ENCODE results near the gene TNKS1BP1.
"Not testable (repeated sequence)": the region's sequence is repeated elsewhere in the genome, so short reads cannot be mapped to it uniquely, and the experiment has no call there.

The TNKS1BP1 gene

DNA sequence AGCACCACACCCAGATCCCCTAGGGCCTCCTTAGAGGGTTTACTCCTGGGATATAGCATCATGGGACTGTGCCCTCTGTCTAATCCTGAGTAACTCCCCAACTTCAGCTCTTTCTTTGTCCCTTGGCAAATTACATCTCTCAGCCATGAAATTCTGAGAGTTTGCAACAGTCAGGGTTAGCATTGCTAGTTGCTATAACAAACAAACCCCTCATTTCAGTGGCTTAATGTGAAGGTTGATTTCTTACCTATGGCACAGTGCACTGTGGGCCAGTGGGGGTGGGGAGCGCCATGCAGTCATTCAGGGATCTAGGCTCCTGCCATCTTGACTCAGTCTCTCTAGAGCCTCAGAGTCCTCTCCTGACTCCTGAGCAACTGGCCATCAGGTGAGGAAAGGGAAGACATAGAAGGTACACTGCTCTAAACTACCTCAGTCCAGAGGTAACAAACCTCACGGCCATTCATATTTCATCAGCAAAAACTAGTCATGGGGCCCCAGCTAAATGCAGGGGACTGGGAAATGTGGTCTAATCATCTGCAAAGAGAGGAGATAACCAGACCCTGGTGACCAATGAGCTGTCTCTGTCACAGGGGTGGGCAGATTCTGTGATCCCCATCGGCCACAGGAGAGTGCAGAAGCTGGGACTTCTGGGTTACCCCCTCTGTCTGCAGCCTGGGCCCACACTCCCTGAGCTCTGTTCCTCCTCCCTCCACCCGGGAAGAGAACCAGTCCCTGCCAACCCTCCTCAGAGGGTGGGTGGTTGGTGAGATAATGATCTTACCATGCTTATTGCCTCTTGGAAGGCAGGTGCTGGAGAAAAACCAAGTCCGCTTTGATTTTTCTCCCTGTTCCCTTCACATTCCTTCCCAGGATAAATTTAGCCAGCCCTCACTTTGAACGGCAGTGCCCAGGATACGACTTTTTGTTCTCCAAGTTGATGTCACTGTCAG, 38.7 kb upstream of the TNKS1BP1 start:
- DNase-seq (ENCODE audit: extremely low spot score): no peak
- CTCF ChIA-PET: interaction anchor here (0.8 kb wide), 1 partner anchor 18 kb away, joined by 4 read pairs; no protein-coding TSS in a partner anchor
- POLR2A ChIA-PET: no interaction called here
- no peak for TF ChIP-seq TARDBP (IDR thresholded peaks at IDR 0.05)

DNA sequence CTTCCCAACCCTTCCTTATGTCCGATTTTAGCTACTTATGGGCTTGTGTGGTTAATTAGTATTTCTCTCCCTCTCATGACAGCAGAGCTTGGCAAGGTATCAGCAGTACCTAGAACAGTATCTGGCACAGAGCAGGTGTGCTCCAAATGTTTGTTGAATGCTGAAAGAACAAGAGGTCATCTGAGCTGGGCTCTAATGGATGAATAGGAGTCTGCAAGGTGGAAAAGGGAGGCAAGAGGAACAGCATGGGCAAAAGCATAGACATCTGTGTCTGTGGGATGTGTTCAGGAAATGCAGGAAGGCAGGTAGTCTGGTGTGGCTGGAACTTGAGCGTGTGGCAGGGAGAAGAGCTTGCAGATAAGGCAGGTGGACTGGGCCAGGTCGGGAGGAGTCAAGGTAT, 37.2 kb upstream of the TNKS1BP1 start:
- CTCF ChIA-PET: interaction anchor here (0.8 to 2.6 kb wide), 4 partner anchors 12 to 16 kb away, joined by 3 to 14 read pairs (median 4); no protein-coding TSS in a partner anchor
- no peak for TF ChIP-seq ZNF384 (IDR thresholded peaks at IDR 0.05)
- POLR2A ChIA-PET: no interaction called here
- DNase-seq (ENCODE audit: extremely low spot score): no peak

DNA sequence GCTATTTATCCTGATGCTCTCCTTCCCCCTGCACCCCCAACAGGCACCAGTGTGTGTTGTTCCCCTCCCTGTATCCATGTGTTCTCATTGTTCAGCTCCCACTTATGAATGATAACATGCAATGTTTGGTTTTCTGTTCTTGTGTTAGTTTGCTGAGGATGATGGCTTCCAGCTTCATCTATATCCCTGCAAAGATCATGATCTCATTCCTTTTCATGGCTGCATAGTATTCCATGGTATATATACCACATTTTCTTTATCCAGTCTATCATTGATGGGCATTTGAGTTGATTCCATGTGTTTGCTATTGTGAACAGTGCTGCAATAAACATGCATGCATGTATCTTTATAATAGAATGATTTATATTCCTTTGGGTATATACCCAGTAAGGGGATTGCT, 36.7 kb upstream of the TNKS1BP1 start:
- CTCF ChIA-PET: interaction anchor here (0.9 to 2.6 kb wide), 3 partner anchors 12 to 16 kb away, joined by 3 to 14 read pairs (median 4); no protein-coding TSS in a partner anchor
- POLR2A ChIA-PET; DNase-seq (ENCODE audit: extremely low spot score): not testable (repeated sequence)

DNA sequence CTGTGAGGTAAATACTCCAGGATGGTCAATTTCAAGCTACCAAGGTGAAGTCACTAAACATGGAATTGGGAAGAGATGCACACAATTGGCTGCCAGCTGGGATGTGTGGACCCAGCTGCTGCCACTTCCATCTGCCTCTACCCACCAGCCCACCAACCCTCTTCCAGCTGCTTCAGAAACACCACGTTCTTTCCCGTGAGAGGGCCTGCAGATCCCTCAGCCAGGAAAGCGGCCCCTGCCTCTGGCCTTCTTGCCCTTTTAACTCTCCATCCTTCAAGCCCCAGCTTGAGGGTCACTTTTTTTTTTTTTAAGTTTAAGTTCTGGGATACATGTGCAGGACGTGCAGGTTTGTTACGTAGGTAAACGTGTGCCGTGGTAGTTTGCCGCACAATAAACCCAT, 36.2 kb upstream of the TNKS1BP1 start:
- ChIA-PET POLR2A (no interaction called here), CTCF (interaction anchor here (0.9 to 2.6 kb wide), 3 partner anchors 11 to 15 kb away, joined by 3 to 14 read pairs (median 4); no protein-coding TSS in a partner anchor)
- TF ChIP-seq NFRKB (IDR thresholded peaks at IDR 0.05): no peak
- no peak for TF ChIP-seq HDGF (IDR thresholded peaks at IDR 0.05; ENCODE audit: borderline replicate concordance)
- no peak for TF ChIP-seq BHLHE40 (IDR thresholded peaks at IDR 0.05; ENCODE audit: borderline replicate concordance)
- no peak for TF ChIP-seq ELF4 (IDR thresholded peaks at IDR 0.05)
- no peak for TF ChIP-seq FOXA1 (IDR thresholded peaks at IDR 0.05)
- TF ChIP-seq ARNT (IDR thresholded peaks at IDR 0.05): no peak
- TF ChIP-seq FOXK2 (IDR thresholded peaks at IDR 0.05): no peak
- no peak for TF ChIP-seq CTBP1 (IDR thresholded peaks at IDR 0.05; ENCODE audit: borderline replicate concordance)
- TF ChIP-seq FOXM1 (IDR thresholded peaks at IDR 0.05; ENCODE audit: borderline replicate concordance): no peak
- no peak for TF ChIP-seq LEF1 (IDR thresholded peaks at IDR 0.05; ENCODE audit: borderline replicate concordance)
- no peak for TF ChIP-seq ZNF384 (IDR thresholded peaks at IDR 0.05)
- TF ChIP-seq SUZ12 (IDR thresholded peaks at IDR 0.05): no peak
- TF ChIP-seq L3MBTL2 (conservative IDR thresholded peaks at IDR 0.05): no peak
- TF ChIP-seq, protein P1, sequence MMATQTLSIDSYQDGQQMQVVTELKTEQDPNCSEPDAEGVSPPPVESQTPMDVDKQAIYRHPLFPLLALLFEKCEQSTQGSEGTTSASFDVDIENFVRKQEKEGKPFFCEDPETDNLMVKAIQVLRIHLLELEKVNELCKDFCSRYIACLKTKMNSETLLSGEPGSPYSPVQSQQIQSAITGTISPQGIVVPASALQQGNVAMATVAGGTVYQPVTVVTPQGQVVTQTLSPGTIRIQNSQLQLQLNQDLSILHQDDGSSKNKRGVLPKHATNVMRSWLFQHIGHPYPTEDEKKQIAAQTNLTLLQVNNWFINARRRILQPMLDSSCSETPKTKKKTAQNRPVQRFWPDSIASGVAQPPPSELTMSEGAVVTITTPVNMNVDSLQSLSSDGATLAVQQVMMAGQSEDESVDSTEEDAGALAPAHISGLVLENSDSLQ (IDR thresholded peaks at IDR 0.05): no peak
- TF ChIP-seq TARDBP (IDR thresholded peaks at IDR 0.05): no peak
- no peak for TF ChIP-seq SP1 (IDR thresholded peaks at IDR 0.05)
- DNase-seq (ENCODE audit: extremely low spot score): no peak

DNA sequence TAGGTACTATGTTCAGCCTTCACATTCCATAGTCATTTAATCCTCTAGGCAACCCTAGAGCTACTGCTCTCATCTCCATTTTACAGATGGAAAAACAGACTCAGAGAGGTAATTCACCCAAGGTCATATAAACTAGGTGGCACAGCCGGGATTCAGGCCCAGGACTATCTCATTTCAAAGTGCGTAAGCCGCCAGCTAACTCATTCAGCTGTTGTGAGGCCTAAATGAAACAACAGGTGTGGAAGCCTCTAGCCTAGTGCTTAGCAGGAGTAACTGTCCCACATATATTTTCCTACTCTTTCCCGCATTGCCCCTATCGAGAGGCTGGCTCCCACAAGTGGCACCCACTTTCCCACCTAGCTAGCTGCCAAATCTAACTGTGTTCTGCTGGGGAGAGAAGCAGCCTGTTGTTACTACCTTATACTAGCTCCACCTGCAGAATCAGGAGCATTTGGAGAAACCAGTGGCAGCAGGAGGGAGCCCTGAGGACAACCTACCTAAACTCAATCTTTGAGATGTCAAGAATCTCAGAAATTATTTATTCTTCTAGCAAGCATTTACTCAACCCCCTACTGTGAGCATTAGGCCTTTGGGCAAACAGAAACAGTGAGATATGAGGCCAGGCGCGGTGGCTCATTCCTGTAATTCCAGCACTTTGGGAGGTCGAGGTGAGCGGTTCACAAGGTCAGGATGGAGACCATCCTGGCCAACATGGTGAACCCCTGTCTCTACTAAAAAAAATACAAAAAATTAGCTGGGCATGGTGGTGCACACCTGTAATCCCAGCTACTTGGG, 35.3 kb upstream of the TNKS1BP1 start:
- TF ChIP-seq FOXA1 (IDR thresholded peaks at IDR 0.05) (no peak), BHLHE40 (IDR thresholded peaks at IDR 0.05; ENCODE audit: borderline replicate concordance) (no peak), TARDBP (IDR thresholded peaks at IDR 0.05) (no peak), CTBP1 (IDR thresholded peaks at IDR 0.05; ENCODE audit: borderline replicate concordance) (no peak), FOXM1 (IDR thresholded peaks at IDR 0.05; ENCODE audit: borderline replicate concordance) (no peak), L3MBTL2 (conservative IDR thresholded peaks at IDR 0.05) (no peak), SUZ12 (IDR thresholded peaks at IDR 0.05) (no peak), ARNT (IDR thresholded peaks at IDR 0.05) (no peak), HDGF (IDR thresholded peaks at IDR 0.05; ENCODE audit: borderline replicate concordance) (no peak), SP1 (IDR thresholded peaks at IDR 0.05) (no peak), FOXK2 (IDR thresholded peaks at IDR 0.05) (no peak), NFRKB (IDR thresholded peaks at IDR 0.05) (no peak), LEF1 (IDR thresholded peaks at IDR 0.05; ENCODE audit: borderline replicate concordance) (no peak), ELF4 (IDR thresholded peaks at IDR 0.05) (no peak), ZNF384 (IDR thresholded peaks at IDR 0.05) (no peak)
- TF ChIP-seq, protein P1 (IDR thresholded peaks at IDR 0.05): no peak
- CTCF ChIA-PET: interaction anchor here (0.8 to 2.6 kb wide), 2 partner anchors 11 to 14 kb away, joined by 5 to 14 read pairs; no protein-coding TSS in a partner anchor
- no peak for DNase-seq (ENCODE audit: extremely low spot score)
- POLR2A ChIA-PET: no interaction called here

DNA sequence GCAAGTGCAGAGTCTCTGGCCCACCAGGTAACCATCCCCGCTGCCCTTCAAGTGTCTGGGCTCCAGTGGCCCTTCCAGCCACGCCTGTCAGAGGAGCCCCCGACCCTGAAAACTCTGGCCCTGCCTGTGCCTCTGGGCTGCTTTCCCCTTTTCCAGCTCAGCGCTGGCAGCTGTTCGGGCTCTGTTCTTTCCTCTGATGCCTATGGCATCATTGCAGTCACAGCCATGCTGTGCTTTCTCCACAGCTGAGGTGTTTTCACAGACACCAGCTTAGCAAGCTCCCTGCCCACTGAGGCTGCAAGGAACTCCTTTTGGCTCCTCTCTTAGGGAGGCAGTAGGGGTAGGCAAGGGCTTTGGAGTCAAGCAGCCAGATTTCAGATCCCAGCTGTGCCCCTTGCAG, 34.6 kb upstream of the TNKS1BP1 start:
- TF ChIP-seq SUZ12 (IDR thresholded peaks at IDR 0.05) (no peak), SP1 (IDR thresholded peaks at IDR 0.05) (no peak), LEF1 (IDR thresholded peaks at IDR 0.05; ENCODE audit: borderline replicate concordance) (no peak), FOXA1 (IDR thresholded peaks at IDR 0.05) (no peak), FOXM1 (IDR thresholded peaks at IDR 0.05; ENCODE audit: borderline replicate concordance) (no peak), BHLHE40 (IDR thresholded peaks at IDR 0.05; ENCODE audit: borderline replicate concordance) (no peak), CTBP1 (IDR thresholded peaks at IDR 0.05; ENCODE audit: borderline replicate concordance) (no peak), NFRKB (IDR thresholded peaks at IDR 0.05) (no peak), ZNF384 (IDR thresholded peaks at IDR 0.05) (no peak), HDGF (IDR thresholded peaks at IDR 0.05; ENCODE audit: borderline replicate concordance) (no peak), FOXK2 (IDR thresholded peaks at IDR 0.05) (no peak), ARNT (IDR thresholded peaks at IDR 0.05) (no peak), L3MBTL2 (conservative IDR thresholded peaks at IDR 0.05) (no peak)
- TF ChIP-seq, protein P1 (IDR thresholded peaks at IDR 0.05): no peak
- ChIA-PET POLR2A (no interaction called here), CTCF (interaction anchor here (0.8 kb wide), 1 partner anchor 14 kb away, joined by 5 read pairs; no protein-coding TSS in a partner anchor)
- no peak for DNase-seq (ENCODE audit: extremely low spot score)
